DMS53 treated with DMSO at 0.1 percent for 48 hours (cell line): Measurements from ENCODE around the gene KRTAP5-6.

ENCODE experiments used
- DNase-seq: peaks from one replicate; lab custom pipeline; 2025; ENCODE audit not compliant: unreplicated experiment; lab: John Stamatoyannopoulos, UW

Gene KRTAP5-6

DNA sequence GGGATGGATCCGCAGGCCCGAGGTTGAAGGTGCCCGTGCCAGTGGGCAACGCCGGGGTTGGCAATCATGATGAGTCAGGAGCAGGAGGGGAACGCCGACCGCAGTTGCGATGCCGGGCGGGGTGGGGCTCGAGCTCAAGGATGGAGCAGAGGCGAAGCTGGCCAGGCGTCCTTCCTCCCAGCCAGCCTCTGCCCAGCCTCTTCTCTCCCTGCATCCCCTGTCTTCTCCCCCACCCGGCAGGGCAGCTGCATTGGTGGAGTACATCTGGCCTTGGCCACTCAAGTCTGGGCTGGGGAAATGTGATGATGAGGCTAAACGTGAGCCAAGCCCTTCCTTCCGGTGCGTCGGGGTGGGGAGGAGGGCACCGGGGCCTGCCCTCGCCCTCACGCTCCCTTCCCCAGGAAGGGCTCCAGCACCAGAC is 49.5 kb downstream of the KRTAP5-6 start:
- DNase-seq, result no peak

DNA sequence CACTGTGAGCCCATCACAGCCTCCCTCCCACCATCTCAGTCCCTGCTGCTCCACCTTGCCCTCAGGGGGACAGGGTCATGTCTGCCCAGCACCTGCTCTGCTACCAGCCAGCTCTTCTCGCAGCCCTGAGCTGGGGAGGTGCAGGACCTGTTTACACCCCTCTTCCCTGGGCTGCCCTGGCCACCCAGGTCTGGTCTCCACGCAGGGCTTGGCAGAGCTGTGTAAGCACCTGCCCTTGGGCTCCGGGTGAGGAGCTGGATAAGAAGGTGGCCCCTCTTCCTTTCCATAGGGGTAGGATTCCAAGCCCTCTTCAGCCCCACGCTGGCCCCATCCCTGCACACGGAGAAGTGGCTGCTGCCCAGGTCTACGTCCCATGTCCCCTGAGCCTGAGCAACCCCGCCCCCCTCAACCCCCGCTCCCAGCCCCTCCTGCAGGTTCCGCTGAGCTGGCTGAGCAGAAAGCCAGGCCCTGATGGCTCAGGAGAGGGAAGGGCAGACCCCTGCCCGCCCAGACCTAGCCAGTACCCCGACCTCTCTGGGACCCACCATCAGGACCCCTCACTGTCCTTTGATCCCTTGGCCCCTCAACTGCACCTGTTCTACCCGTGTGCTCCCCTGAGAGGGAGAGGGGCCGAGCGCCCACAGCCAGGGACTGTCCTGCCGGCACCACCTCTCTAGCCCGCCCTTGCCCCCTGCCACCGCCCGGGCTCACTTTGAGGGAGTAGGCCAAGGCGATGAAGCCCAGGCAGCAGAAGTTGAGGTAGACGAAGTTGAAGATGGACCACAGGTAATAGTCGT is 50.2 kb downstream of the KRTAP5-6 start:
- DNase-seq, result no peak
